ENCODE results near the gene ALDH4A1. TPM values are rescaled to one million over a fixed set of nuclear protein-coding genes. Genes with fewer than 3 reads are reported as not detected.

The ALDH4A1 gene
- total and polyA plus RNA-seq, 2 experiments from 2014 or later = 11.3 to 33.8 TPM

GRCh38 chr1:18943162-18943561 lies 40.8 kb upstream of the ALDH4A1 start:
- H3K27ac Mint-ChIP-seq = no peak overlapping the region
- no peaks in the 10 kb centered on the region; the same call in 2 of the 3 replicates for H3K36me3 Mint-ChIP-seq (ENCODE audit: low read depth)
- DNase-seq (ENCODE audit: low spot score) (no peak), ATAC-seq (no peak)
- Histone ChIP-seq H2AFZ (no peak overlapping the region), H3K36me3 (ENCODE audit: insufficient read depth) (no peaks in the 10 kb centered on the region), H4K20me1 (replicated peaks; ENCODE audit: insufficient read depth) (no peaks in the 10 kb centered on the region; the same call in 1 of the 2 replicates), H3F3A (replicated peaks; ENCODE audit: low read depth) (no peaks in the 10 kb centered on the region), H3K27ac (ENCODE audit: low read depth) (no peak overlapping the region), H3K4me1 (ENCODE audit: insufficient read depth) (peaks cover 11% of the 10 kb centered on the region; the same call in 1 of the 2 replicates), H3K4me3 (no peak overlapping the region), H3K27me3 (ENCODE audit: insufficient read depth) (no peaks in the 10 kb centered on the region), H3K4me2 (no peak overlapping the region), H3K79me2 (replicated peaks; ENCODE audit: insufficient read depth) (no peaks in the 10 kb centered on the region; the same call in 1 of the 2 replicates), H3K9me2 (ENCODE audit: insufficient read depth) (no peaks in the 10 kb centered on the region)
- peaks cover 8% of the 10 kb centered on the region for H3K27me3 Mint-ChIP-seq (ENCODE audit: insufficient read depth, low read depth, poor library complexity)
- H3K4me1 Mint-ChIP-seq = peaks cover 42% of the 10 kb centered on the region
- peaks cover 3% of the 10 kb centered on the region; the same call in 2 of the 3 replicates for H3K9me3 Mint-ChIP-seq
- no peak for TF ChIP-seq CTCF (conservative IDR thresholded peaks at IDR 0.05; ENCODE audit: low read depth in 2 of 2)
- no peak for TF ChIP-seq JUNB (IDR thresholded peaks at IDR 0.05; ENCODE audit: unreplicated experiment)
- TF ChIP-seq EZH2 (IDR thresholded peaks at IDR 0.05; ENCODE audit: low read depth, unreplicated experiment) = no peak
- TF ChIP-seq REST (IDR thresholded peaks at IDR 0.05; ENCODE audit: unreplicated experiment) = no peak
- TF ChIP-seq STAT1 (IDR thresholded peaks at IDR 0.05; ENCODE audit: unreplicated experiment) = no peak
- no peak for TF ChIP-seq ZNF462 (CRISPR knock-in tag; IDR thresholded peaks at IDR 0.05)
- TF ChIP-seq CREB1 (CRISPR knock-in tag; IDR thresholded peaks at IDR 0.05; ENCODE audit: low read depth) = no peak
- TF ChIP-seq POLR2AphosphoS5 (IDR thresholded peaks at IDR 0.05; ENCODE audit: low read depth) = no peak
- TF ChIP-seq ZNF114 (CRISPR knock-in tag; IDR thresholded peaks at IDR 0.05) = no peak
- TF ChIP-seq ETS1 (IDR thresholded peaks at IDR 0.05) = no peak
- TF ChIP-seq ZNF331 (CRISPR knock-in tag; IDR thresholded peaks at IDR 0.05; ENCODE audit: low read depth) = no peak
- TF ChIP-seq NANOG (IDR thresholded peaks at IDR 0.05; ENCODE audit: borderline replicate concordance) = no peak
- TF ChIP-seq EZH2phosphoT487 (IDR thresholded peaks at IDR 0.05; ENCODE audit: unreplicated experiment) = no peak
- no peak overlapping the region for H3K4me3 Mint-ChIP-seq
